OCI-LY7 (cell line): ENCODE data around the gene KCNN3. TPM values are rescaled to one million over a fixed set of nuclear protein-coding genes. Genes with fewer than 3 reads are reported as not detected.

Experiments used
- BruUV-seq: library from RNA; stranded (reverse); fragments of 400-500 nt; replicated peaks from 2 replicates; lab custom pipeline; 2021; lab: Mats Ljungman, UMichigan
- CTCF ChIA-PET: fragments of 300-600 bp; sonication (Branson Sonifier 250); formaldehyde crosslinking; loops from one replicate; lab custom pipeline; 2022; ENCODE audit warnings: antibody characterized with exemption; ENCODE audit not compliant: unreplicated experiment; lab: Charles Lee
- POLR2A ChIA-PET: fragments of 300-600 bp; sonication (Branson Sonifier 250); formaldehyde crosslinking; loops from one replicate; lab custom pipeline; 2022; ENCODE audit warnings: antibody characterized with exemption; lab: Charles Lee
- DNase-seq: peaks from one replicate; pipeline ENCODE4 v3.0.0-alpha.2; 2015; ENCODE audit warnings: low spot score
- H2AFZ ChIP-seq: fragments of 200-600 bp; sonication (generic), shearing (Covaris generic); 2 replicates; pipeline ENCODE4 v1.6.1; 2014; ENCODE audit warnings: mild to moderate bottlenecking, antibody characterized with exemption, low read length, moderate library complexity
- H3K27ac ChIP-seq: fragments of 200-600 bp; sonication (generic); 2 replicates; pipeline ENCODE4 v1.5.1; 2014; ENCODE audit warnings: mixed run types, low read depth, mild to moderate bottlenecking, moderate library complexity, low read length, inconsistent platforms; ENCODE audit not compliant: poor library complexity, severe bottlenecking
- H3K36me3 ChIP-seq: fragments of 200-600 bp; sonication (generic); 2 replicates; pipeline ENCODE4 v1.6.1; 2014; ENCODE audit warnings: mild to moderate bottlenecking, antibody characterized with exemption, low read length, moderate library complexity, mixed read lengths; ENCODE audit not compliant: insufficient read depth
- H3K4me1 ChIP-seq: fragments of 200-600 bp; sonication (generic); 2 replicates; pipeline ENCODE4 v1.5.1; 2014; ENCODE audit warnings: mild to moderate bottlenecking, low read length; ENCODE audit not compliant: insufficient read depth, poor library complexity, severe bottlenecking
- H3K4me2 ChIP-seq: fragments of 200-600 bp; sonication (generic); 2 replicates; pipeline ENCODE4 v1.6.1; 2014; ENCODE audit warnings: mild to moderate bottlenecking, low read length
- H3K4me3 ChIP-seq: fragments of 200-600 bp; sonication (generic); 2 replicates; pipeline ENCODE4 v1.5.1; 2014; ENCODE audit warnings: mild to moderate bottlenecking, low read depth, low read length; ENCODE audit not compliant: poor library complexity, severe bottlenecking
- H3K79me2 ChIP-seq: fragments of 200-600 bp; sonication (generic); 2 replicates; pipeline ENCODE4 v1.6.1; 2016; ENCODE audit warnings: low read depth, mild to moderate bottlenecking, low read length, moderate library complexity, mixed read lengths; ENCODE audit not compliant: insufficient read depth
- H3K9me2 ChIP-seq: fragments of 200-600 bp; sonication (generic); 2 replicates; pipeline ENCODE4 v1.6.1; 2016; ENCODE audit warnings: mild to moderate bottlenecking, low read length, mixed read lengths; ENCODE audit not compliant: insufficient read depth
- H3K9me3 ChIP-seq: fragments of 200-600 bp; sonication (generic); 2 replicates; pipeline ENCODE4 v1.6.1; 2014; ENCODE audit warnings: mild to moderate bottlenecking, mixed run types, low read length, mixed read lengths
- H4K20me1 ChIP-seq: fragments of 200-600 bp; sonication (generic); 2 replicates; pipeline ENCODE4 v1.6.1; 2014; ENCODE audit warnings: mild to moderate bottlenecking, antibody characterized with exemption, low read length, moderate library complexity, mixed read lengths; ENCODE audit not compliant: insufficient read depth
- EZH2phosphoT487 ChIP-seq: fragments of 200-600 bp; sonication (generic); IDR thresholded peaks from 2 replicates; pipeline ENCODE4 v1.6.1; 2018; ENCODE audit warnings: low read depth, borderline replicate concordance, mild to moderate bottlenecking, mixed run types, antibody characterized with exemption, low read length, moderate library complexity, mixed read lengths
- intact Hi-C: fragments of 100-400 bp; cut with micrococcal nuclease; formaldehyde crosslinking; loops from one replicate; pipeline ENCODE4 v1.10.0; 2022; ENCODE audit not compliant: unreplicated experiment
- total RNA-seq, 2 experiments: library from RNA; depleted of rRNA in 1 of 2; stranded (reverse); fragments of >200 nt in 1 of 2; shearing (Covaris generic) in 1 of 2; gene quantifications; 2 replicates each; pipeline ENCODE4 v1.2.3, GENCODE V29; 2014 to 2022
- TF ChIP-seq, protein P1 (sequence below): fragments of 200-600 bp; sonication (generic); conservative IDR thresholded peaks from 2 replicates; pipeline ENCODE4 v1.5.1; 2014; ENCODE audit warnings: mild to moderate bottlenecking, antibody characterized with exemption, low read length, moderate library complexity, mixed read lengths

The KCNN3 gene
- total RNA-seq, 2 experiments from 2014 or later: 14.8 to 50.8 TPM

DNA sequence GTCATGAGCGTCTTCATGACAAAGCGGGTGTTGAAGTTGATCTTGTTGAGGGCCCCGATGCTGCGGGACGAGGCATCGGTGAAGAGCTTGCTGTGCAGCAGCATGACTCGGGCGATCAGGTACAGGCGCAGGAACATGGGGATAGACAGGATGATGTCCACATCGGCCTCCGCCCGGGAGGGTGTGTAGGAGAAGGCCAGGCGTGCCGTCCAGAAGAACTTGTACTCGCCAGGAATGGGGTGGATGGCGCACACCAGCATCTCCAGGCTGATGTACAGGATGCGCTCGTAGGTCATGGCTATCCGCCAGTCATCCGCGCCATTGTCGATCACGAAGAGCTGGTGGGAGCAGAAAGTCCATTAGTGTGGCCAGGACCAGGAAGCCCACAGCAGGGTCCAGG is 98.0 kb downstream of the KCNN3 start:
- POLR2A ChIA-PET: no interaction called here
- no peaks in the 10 kb centered on the region for H3K9me3 ChIP-seq
- H3K9me2 ChIP-seq: no peaks in the 10 kb centered on the region
- no peak overlapping the region for H3K4me2 ChIP-seq
- no TSS peak for BruUV-seq
- DNase-seq: no peak
- peaks cover 51% of the 10 kb centered on the region for H3K36me3 ChIP-seq
- no peak overlapping the region for H3K27ac ChIP-seq
- intact Hi-C loops: no loop called here
- H2AFZ ChIP-seq: no peak overlapping the region
- H3K4me1 ChIP-seq: peaks cover 14% of the 10 kb centered on the region
- CTCF ChIA-PET: no interaction called here
- no peaks in the 10 kb centered on the region for H4K20me1 ChIP-seq
- H3K79me2 ChIP-seq: no peaks in the 10 kb centered on the region
- H3K4me3 ChIP-seq: no peak overlapping the region
- TF ChIP-seq, protein P1, sequence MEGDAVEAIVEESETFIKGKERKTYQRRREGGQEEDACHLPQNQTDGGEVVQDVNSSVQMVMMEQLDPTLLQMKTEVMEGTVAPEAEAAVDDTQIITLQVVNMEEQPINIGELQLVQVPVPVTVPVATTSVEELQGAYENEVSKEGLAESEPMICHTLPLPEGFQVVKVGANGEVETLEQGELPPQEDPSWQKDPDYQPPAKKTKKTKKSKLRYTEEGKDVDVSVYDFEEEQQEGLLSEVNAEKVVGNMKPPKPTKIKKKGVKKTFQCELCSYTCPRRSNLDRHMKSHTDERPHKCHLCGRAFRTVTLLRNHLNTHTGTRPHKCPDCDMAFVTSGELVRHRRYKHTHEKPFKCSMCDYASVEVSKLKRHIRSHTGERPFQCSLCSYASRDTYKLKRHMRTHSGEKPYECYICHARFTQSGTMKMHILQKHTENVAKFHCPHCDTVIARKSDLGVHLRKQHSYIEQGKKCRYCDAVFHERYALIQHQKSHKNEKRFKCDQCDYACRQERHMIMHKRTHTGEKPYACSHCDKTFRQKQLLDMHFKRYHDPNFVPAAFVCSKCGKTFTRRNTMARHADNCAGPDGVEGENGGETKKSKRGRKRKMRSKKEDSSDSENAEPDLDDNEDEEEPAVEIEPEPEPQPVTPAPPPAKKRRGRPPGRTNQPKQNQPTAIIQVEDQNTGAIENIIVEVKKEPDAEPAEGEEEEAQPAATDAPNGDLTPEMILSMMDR: no peak
- no peak for TF ChIP-seq EZH2phosphoT487

DNA sequence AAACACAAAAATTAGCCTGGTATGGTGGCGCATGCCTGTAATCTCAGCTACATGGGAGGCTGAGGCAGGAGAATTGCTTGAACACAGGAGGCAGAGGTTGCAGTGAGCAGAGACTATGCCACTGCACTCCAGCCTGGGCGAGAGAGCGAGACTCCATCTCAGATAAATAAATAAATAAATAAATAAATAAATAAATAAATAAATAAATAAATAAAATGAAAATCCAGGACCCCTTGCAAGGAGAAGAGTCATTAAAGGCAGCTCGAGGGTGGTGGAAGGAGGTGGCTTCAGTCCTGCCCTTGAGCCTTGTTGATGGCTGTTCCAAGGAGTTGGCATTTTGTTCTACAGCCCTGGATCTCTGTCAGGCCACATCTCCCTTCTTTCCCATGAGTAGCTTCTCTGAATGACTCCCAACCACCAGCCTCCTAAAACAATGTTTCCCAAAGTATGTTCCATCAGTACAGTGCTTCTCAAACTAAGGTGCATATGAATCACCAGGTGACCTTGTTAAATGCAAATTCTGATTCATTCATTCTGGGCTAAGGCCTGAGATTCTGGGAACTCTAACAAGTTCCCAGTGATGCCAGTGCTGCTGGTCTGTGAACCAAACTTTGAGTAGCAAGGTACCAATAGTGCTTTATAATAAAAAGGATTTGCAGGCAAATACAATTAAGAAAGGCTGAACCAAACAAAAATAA is 99.0 kb downstream of the KCNN3 start:
- CTCF ChIA-PET: no interaction called here

More for the DNA sequence above, 99.0 kb downstream of the KCNN3 start:
- H2AFZ ChIP-seq: no peak overlapping the region
- no peak overlapping the region for H3K4me3 ChIP-seq
- no peaks in the 10 kb centered on the region for H3K9me2 ChIP-seq
- intact Hi-C loops: no loop called here
- POLR2A ChIA-PET: no interaction called here
- H3K79me2 ChIP-seq: no peaks in the 10 kb centered on the region
- no peak overlapping the region for H3K4me2 ChIP-seq
- no peak for DNase-seq
- no peaks in the 10 kb centered on the region for H3K9me3 ChIP-seq
- H3K36me3 ChIP-seq: peaks cover 51% of the 10 kb centered on the region
- no peaks in the 10 kb centered on the region for H4K20me1 ChIP-seq
- BruUV-seq: TSS peak; percentile 54
- H3K27ac ChIP-seq: no peak overlapping the region
- TF ChIP-seq EZH2phosphoT487: no peak
- TF ChIP-seq, protein P1: no peak
- peaks cover 14% of the 10 kb centered on the region for H3K4me1 ChIP-seq
